Smooth muscle cell (in vitro differentiated cells): ENCODE measurements around the gene MRM2. TPM values are rescaled to one million over a fixed set of nuclear protein-coding genes. Genes with fewer than 3 reads are reported as not detected.

Experiments
- DNase-seq: peaks from one replicate; lab custom pipeline; 2025; ENCODE audit not compliant: unreplicated experiment; lab: John Stamatoyannopoulos, UW
- H2AFZ ChIP-seq: fragments of 200-600 bp; sonication (generic); 2 replicates; pipeline ENCODE4 v1.6.0; 2016; ENCODE audit warnings: antibody characterized with exemption, low read depth, mild to moderate bottlenecking
- H3F3A ChIP-seq: fragments of 200-600 bp; sonication (generic); 2 replicates; pipeline ENCODE4 v1.6.0; 2017; ENCODE audit warnings: antibody characterized with exemption, low read depth
- H3K27ac ChIP-seq: fragments of 200-600 bp; sonication (generic); 2 replicates; pipeline ENCODE4 v1.5.1; 2016; ENCODE audit warnings: low read depth, mild to moderate bottlenecking
- H3K27me3 ChIP-seq: fragments of 200-600 bp; sonication (generic); 2 replicates; pipeline ENCODE4 v1.6.1; 2016; ENCODE audit warnings: low read depth, mild to moderate bottlenecking
- H3K36me3 ChIP-seq: fragments of 200-600 bp; sonication (generic); 2 replicates; pipeline ENCODE4 v1.5.1; 2016; ENCODE audit warnings: low read depth
- H3K4me1 ChIP-seq: fragments of 200-600 bp; sonication (generic); 2 replicates; pipeline ENCODE4 v1.5.1; 2016; ENCODE audit warnings: low read depth
- H3K4me2 ChIP-seq: fragments of 200-600 bp; sonication (generic); 2 replicates; pipeline ENCODE4 v1.6.0; 2016; ENCODE audit warnings: mild to moderate bottlenecking
- H3K4me3 ChIP-seq: fragments of 200-600 bp; sonication (generic); 2 replicates; pipeline ENCODE4 v1.5.1; 2016; ENCODE audit warnings: mild to moderate bottlenecking
- H3K79me2 ChIP-seq: fragments of 200-600 bp; sonication (generic); 2 replicates; pipeline ENCODE4 v1.6.0; 2016; ENCODE audit warnings: low read depth, mild to moderate bottlenecking
- H3K9ac ChIP-seq: fragments of 200-600 bp; sonication (generic); 2 replicates; pipeline ENCODE4 v1.6.0; 2016; ENCODE audit warnings: low read depth
- H3K9me3 ChIP-seq: fragments of 200-600 bp; sonication (generic); replicated peaks from 2 replicates; pipeline ENCODE4 v1.5.1; 2016; ENCODE audit warnings: low read depth
- H4K20me1 ChIP-seq: fragments of 200-600 bp; sonication (generic); 2 replicates; pipeline ENCODE4 v1.6.0; 2016; ENCODE audit warnings: low read depth
- CTCF ChIP-seq: fragments of 200-600 bp; sonication (generic); IDR thresholded peaks from 2 replicates; pipeline ENCODE4 v1.5.1; 2017; ENCODE audit warnings: borderline replicate concordance, mild to moderate bottlenecking, antibody characterized with exemption; ENCODE audit not compliant: insufficient read depth, poor library complexity, severe bottlenecking
- WGBS: methylation state at CpG from one replicate; pipeline ENCODE4 v1.1.7; 2016; ENCODE audit warnings: low lambda C conversion rate; 5-methylcytosine and 5-hydroxymethylcytosine counted together
- microRNA-seq: library from miRNA; unstranded; fragments of <30 nt; microRNA quantifications from one replicate; pipeline ENCODE4, GENCODE V29; 2016; ENCODE audit warnings: borderline number of aligned reads
- polyA plus RNA-seq: library from polyadenylated mRNA; unstranded; fragments of >200 nt; fragmentation: Nextera tagmentation; extraction: Ambion mirVana; gene quantifications from 2 replicates; pipeline ENCODE4 v1.2.1, GENCODE V29; 2016
- total RNA-seq: library from RNA; depleted of rRNA; stranded (reverse); fragments of >200 nt; gene quantifications from 2 replicates; pipeline ENCODE4 v1.2.3, GENCODE V29; 2014

MRM2 gene
- total and polyA plus RNA-seq, 2 experiments from 2014 or later = 17.1 to 30.8 TPM

- no peak for TF ChIP-seq CTCF
- DNase-seq = no peak
- H3K79me2 ChIP-seq = peaks cover 9% of the 10 kb centered on the region
- no peaks in the 10 kb centered on the region for H3K27me3 ChIP-seq
- H3K27ac ChIP-seq = no peak overlapping the region
- no peaks in the 10 kb centered on the region for H3K4me1 ChIP-seq
- no peaks in the 10 kb centered on the region for H4K20me1 ChIP-seq
- H2AFZ ChIP-seq = no peak overlapping the region
- H3K4me3 ChIP-seq = no peak overlapping the region
- no peak overlapping the region for H3K9ac ChIP-seq
- no peak overlapping the region for H3K4me2 ChIP-seq
- H3F3A ChIP-seq = no peaks in the 10 kb centered on the region
- no peaks in the 10 kb centered on the region for H3K9me3 ChIP-seq
- 96% methylated on average over 8 of the region's 8 CpGs for WGBS
- no peaks in the 10 kb centered on the region for H3K36me3 ChIP-seq
These were observed 56.3 kb downstream of the MRM2 start for GRCh38 chr7:2185715-2186114.

Small RNA genes lying within 50 kb of the gene (microRNA-seq; reads per million reads assigned to microRNA genes)
- gene MIR6836 = not detected

Other genes with a start within 250 kb of the MRM2 start
- gene MAD1L1, start 9.3 kb downstream of the MRM2 start, total RNA-seq = 25.0 and 60.7 TPM in 2 replicates
- 33.4 and 38.4 TPM in 2 replicates for gene MAD1L1, start 9.3 kb downstream of the MRM2 start, polyA plus RNA-seq
- 17.8 and 20.7 TPM in 2 replicates for gene NUDT1, start within 50 bp of the MRM2 start, total RNA-seq
- gene NUDT1, start within 50 bp of the MRM2 start, polyA plus RNA-seq = 46.0 and 51.2 TPM in 2 replicates
- 12.8 and 49.9 TPM in 2 replicates for gene SNX8, start 72.2 kb upstream of the MRM2 start, total RNA-seq
- gene SNX8, start 72.2 kb upstream of the MRM2 start, polyA plus RNA-seq = 46.9 and 56.4 TPM in 2 replicates
- 85.8 and 96.1 TPM in 2 replicates for gene EIF3B, start 112.6 kb upstream of the MRM2 start, total RNA-seq
- gene EIF3B, start 112.6 kb upstream of the MRM2 start, polyA plus RNA-seq = 112 and 146 TPM in 2 replicates
- gene CHST12, start 161.4 kb upstream of the MRM2 start, total RNA-seq = 7.5 and 10.1 TPM in 2 replicates
- gene CHST12, start 161.4 kb upstream of the MRM2 start, polyA plus RNA-seq = 15.0 and 19.7 TPM in 2 replicates
- not detected in 2 replicates for gene GRIFIN, start 234.2 kb upstream of the MRM2 start, total RNA-seq
- not detected in 2 replicates for gene GRIFIN, start 234.2 kb upstream of the MRM2 start, polyA plus RNA-seq